Measurements from ENCODE around the gene GP1BB. TPM values are rescaled to one million over a fixed set of nuclear protein-coding genes. Genes with fewer than 3 reads are reported as not detected.

The GP1BB gene
- total RNA-seq, 1 donor from 2014 or later = 3.0 TPM

DNA sequence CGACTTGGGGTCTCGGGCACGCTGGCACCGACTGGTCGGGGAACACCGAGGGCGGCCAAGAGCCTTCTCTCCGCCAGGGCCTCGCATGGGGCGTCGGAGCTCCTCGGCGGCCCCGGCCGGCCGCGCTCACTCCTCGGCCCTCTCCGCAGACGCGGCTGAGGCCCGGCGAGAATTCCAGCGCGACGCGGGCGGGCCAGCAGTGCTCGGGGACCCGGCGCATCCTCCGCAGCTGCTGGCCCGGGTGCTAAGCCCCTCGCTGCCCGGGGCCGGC is 42.8 kb downstream of the GP1BB start:
- peak in 1 of 2 donors; percentile 39 for DNase-seq (ENCODE audit: low read depth in 2 of 2)

- peak; percentile 25 to 93 for DNase-seq (ENCODE audit: low read depth in 2 of 2)
These were observed 43.4 kb downstream of the GP1BB start for GRCh38 chr22:19766511-19767426.

DNA sequence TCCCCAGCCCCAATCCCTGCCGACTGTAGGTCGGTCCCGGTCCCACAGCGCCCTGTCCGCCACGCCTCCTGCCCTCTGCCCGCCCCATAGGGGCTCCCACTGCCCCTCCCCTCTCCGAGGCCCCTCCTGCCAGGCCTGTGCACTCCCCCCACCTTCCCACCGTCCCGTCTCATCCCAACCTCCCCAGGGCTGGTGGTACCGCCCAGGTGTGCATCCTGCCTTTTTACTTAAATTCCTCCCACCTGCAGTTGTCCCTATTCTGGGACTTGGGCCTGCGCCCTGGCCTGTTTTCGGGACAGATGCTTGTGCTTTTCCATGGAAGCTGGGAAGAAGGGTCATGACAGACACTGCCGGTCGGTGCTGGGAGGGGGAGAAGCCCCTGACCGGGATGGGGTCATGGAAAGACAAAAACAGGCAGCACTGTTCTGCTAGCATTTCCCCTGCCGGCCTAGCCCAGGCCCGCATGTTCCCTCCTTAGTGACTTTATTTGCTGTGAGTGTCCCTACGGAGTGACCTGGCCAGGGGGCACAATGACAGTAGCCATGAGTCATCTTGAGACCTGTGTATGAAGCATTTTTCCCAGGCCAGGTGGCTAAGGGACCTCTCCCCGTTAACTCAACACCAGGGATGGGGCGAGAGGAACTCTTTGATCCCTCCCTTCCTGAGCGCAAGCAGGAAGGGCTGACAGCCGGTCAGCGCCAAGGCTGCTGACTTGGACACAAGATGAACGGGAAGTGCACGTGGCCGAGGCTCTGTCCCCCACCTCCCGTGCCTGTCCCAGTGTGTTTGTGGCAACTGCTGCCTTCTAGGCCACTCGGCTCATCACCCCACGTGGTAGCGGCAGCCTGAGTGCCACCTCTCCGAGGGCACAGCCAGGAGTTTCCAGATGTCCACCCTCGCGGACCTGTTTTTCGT is 44.3 kb downstream of the GP1BB start:
- DNase-seq (ENCODE audit: low read depth in 2 of 2) = peak; percentile 23 to 98

DNA sequence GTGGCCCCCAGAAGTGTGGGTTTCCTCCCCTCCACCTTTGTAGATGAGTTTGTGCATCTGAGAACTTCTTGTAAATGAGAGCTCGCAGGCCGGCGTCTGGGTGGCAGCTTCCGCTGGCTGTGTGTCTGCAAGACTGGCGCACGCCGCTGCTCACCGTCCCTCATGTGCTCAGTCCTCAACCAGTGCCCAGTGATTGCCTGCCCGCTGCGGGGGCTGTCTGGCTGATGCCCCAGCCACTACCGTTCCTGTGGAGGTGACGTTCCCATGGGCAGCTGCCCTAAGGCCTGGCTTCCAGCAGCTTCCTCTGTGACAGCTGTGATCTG is 46.0 kb downstream of the GP1BB start:
- DNase-seq (ENCODE audit: low read depth in 2 of 2) = no peak

GRCh38 chr22:19770349-19771220 is 47.2 kb downstream of the GP1BB start:
- no peak for DNase-seq (ENCODE audit: low read depth in 2 of 2)

DNA sequence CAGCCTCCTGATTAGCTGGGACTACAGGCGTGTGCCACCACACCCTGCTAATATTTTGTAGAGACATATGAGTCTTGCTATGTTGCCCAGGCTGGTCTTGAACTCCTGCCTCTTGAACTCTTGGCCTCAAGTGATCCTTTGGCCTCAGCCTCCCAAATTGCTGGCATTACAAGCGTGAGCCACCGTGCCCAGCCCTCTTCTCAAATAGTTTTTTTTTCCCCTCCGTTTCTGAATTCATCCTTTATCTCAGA is 49.0 kb downstream of the GP1BB start:
- DNase-seq (ENCODE audit: low read depth in 2 of 2) = no peak

DNA sequence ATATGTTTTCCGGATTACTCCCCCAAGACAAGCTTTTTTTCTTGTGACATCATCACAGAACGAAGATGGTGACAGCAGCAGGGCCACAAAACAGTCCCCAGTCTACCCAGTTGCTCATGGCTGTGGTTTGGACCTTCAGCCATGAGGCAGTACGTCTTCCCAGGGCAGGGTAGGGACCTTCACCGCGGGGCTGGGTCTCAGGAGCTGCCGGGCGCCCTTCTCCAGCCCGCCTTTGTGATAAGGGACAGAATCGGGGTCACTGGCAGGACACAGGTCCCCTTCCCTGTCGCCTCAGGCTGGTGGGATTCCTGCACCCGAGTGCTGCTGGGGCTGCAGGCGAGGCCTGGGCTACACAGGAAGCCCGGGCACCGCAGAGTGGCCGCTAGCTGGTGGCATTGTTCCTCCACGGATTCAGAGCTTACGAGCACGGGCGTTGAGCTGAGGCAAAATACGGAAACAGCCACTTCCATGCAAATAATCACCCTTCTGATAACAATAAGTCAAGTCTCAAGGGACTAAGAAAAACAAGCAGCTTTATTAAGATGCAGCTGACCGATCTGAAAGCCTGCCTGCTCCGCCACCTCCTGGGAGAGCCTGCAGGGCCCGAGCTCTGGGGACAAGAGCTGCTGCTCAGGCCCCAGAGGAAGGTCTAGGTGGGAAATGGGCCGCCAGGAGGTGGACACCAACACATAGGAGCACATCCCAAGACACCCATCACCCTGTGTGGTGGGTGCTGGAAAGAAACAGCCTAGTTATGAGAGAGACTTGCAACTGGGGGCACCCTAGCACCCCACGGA is 49.5 kb downstream of the GP1BB start:
- DNase-seq (ENCODE audit: low read depth in 2 of 2) = peak; percentile 51 to 63

- DNase-seq (ENCODE audit: low read depth in 2 of 2) = no peak
These were observed 50.2 kb downstream of the GP1BB start for GRCh38 chr22:19773470-19774040.

Other genes with a start within 250 kb of the GP1BB start
- 82.5 and 101 TPM in 2 replicates for gene UFD1, start 244.3 kb upstream of the GP1BB start, total RNA-seq
- 3.0 and 12.2 TPM in 2 replicates for gene CDC45, start 243.6 kb upstream of the GP1BB start, total RNA-seq
- 533 and 904 TPM in 2 replicates for gene CLDN5, start 199.1 kb upstream of the GP1BB start, total RNA-seq
- gene SEPTIN5, start 9.0 kb upstream of the GP1BB start, total RNA-seq = 14.8 and 19.8 TPM in 2 replicates
- gene TBX1, start 37.2 kb downstream of the GP1BB start, total RNA-seq = 29.0 and 74.2 TPM in 2 replicates
- 3.5 and 4.4 TPM in 2 replicates for gene GNB1L, start 131.3 kb downstream of the GP1BB start, total RNA-seq
- gene RTL10, start 131.3 kb downstream of the GP1BB start, total RNA-seq = 17.7 and 25.8 TPM in 2 replicates
- 222 and 628 TPM in 2 replicates for gene COMT, start 218.2 kb downstream of the GP1BB start, total RNA-seq
- gene TXNRD2, start 218.3 kb downstream of the GP1BB start, total RNA-seq = 55.6 and 63.5 TPM in 2 replicates